Mesenchymal stem cell (in vitro differentiated cells and primary cell): ENCODE measurements around the gene OGFR.

Experiments used
- DNase-seq: peaks from one replicate; pipeline ENCODE4 v3.0.0-alpha.2; 2013
- H2AFZ ChIP-seq: one replicate; pipeline ENCODE4 v1.6.1; 2013; ENCODE audit warnings: low read depth, mild to moderate bottlenecking, control low read depth, inconsistent platforms, low read length, moderate library complexity
- H2AK5ac ChIP-seq: 2 replicates; pipeline ENCODE4 v1.6.1; 2013; ENCODE audit warnings: low read length, moderate library complexity, mild to moderate bottlenecking, inconsistent platforms; ENCODE audit not compliant: severe bottlenecking
- H2BK120ac ChIP-seq: one replicate; pipeline ENCODE4 v1.6.1; 2013; ENCODE audit warnings: low read depth, mild to moderate bottlenecking, inconsistent platforms, low read length, moderate library complexity
- H2BK12ac ChIP-seq, 2 experiments: one replicate each; pipeline ENCODE4 v1.6.1; 2013; ENCODE audit warnings: inconsistent platforms in 2 of 2, low read length in 2 of 2, mild to moderate bottlenecking in 2 of 2, moderate library complexity in 2 of 2, control low read depth in 1 of 2
- H2BK15ac ChIP-seq: one replicate; pipeline ENCODE4 v1.6.1; 2013; ENCODE audit warnings: mild to moderate bottlenecking, low read depth, inconsistent platforms; ENCODE audit not compliant: poor library complexity, severe bottlenecking
- H2BK5ac ChIP-seq: 2 replicates; pipeline ENCODE4 v1.6.1; 2013; ENCODE audit warnings: low read depth, mild to moderate bottlenecking, low read length, control low read depth, inconsistent platforms; ENCODE audit not compliant: poor library complexity, severe bottlenecking
- H3K14ac ChIP-seq, 2 experiments: one replicate each; pipeline ENCODE4 v1.6.1; 2013; ENCODE audit warnings: inconsistent platforms in 2 of 2, low read length in 2 of 2, control low read depth in 1 of 2, mild to moderate bottlenecking in 1 of 2, moderate library complexity in 1 of 2
- H3K18ac ChIP-seq, 2 experiments: one replicate each; pipeline ENCODE4 v1.6.1; 2013; ENCODE audit warnings: inconsistent platforms in 2 of 2, low read length in 2 of 2, control low read depth in 1 of 2, low read depth in 1 of 2, mild to moderate bottlenecking in 1 of 2
- H3K23ac ChIP-seq, 2 experiments: one replicate each; pipeline ENCODE4 v1.6.1; 2013; ENCODE audit warnings: inconsistent platforms in 2 of 2, low read length in 2 of 2, mild to moderate bottlenecking in 2 of 2, moderate library complexity in 2 of 2, control low read depth in 1 of 2
- H3K27ac ChIP-seq: 2 replicates; pipeline ENCODE4 v1.5.1; 2013; ENCODE audit warnings: mild to moderate bottlenecking, moderate library complexity, low read length, control low read depth, inconsistent platforms; ENCODE audit not compliant: poor library complexity, severe bottlenecking
- H3K27me3 ChIP-seq, 2 experiments: 2 replicates each; pipeline versions ENCODE4 v1.6.1 to v1.7.0; 2013; ENCODE audit warnings: low read length in 2 of 2, mild to moderate bottlenecking in 2 of 2, moderate library complexity in 2 of 2, control low read depth in 1 of 2, inconsistent platforms in 1 of 2; ENCODE audit not compliant: control insufficient read depth in 1 of 2, insufficient read depth in 1 of 2
- H3K36me3 ChIP-seq, 2 experiments: 2 replicates each; pipeline versions ENCODE4 v1.6.1 to v1.7.0; 2013; ENCODE audit warnings: low read length in 2 of 2, control low read depth in 1 of 2, inconsistent platforms in 1 of 2, low read depth in 1 of 2, mild to moderate bottlenecking in 1 of 2; ENCODE audit not compliant: insufficient read depth in 2 of 2, control insufficient read depth in 1 of 2
- H3K4ac ChIP-seq, 2 experiments: one replicate each; pipeline ENCODE4 v1.6.1; 2013; ENCODE audit warnings: inconsistent platforms in 2 of 2, low read length in 2 of 2, mild to moderate bottlenecking in 2 of 2, moderate library complexity in 2 of 2, control low read depth in 1 of 2, low read depth in 1 of 2
- H3K4me1 ChIP-seq: 2 replicates; pipeline ENCODE4 v1.6.1; 2013; ENCODE audit warnings: low read depth, low read length, control low read depth; ENCODE audit not compliant: control insufficient read depth, insufficient read depth
- H3K4me2 ChIP-seq: 2 replicates; pipeline ENCODE4 v1.6.1; 2013; ENCODE audit warnings: low read length, mild to moderate bottlenecking, inconsistent platforms; ENCODE audit not compliant: poor library complexity, severe bottlenecking
- H3K4me3 ChIP-seq, 2 experiments: 2 replicates each; pipeline versions ENCODE4 v1.5.1 to v1.7.0; 2013; ENCODE audit warnings: low read length in 2 of 2, mild to moderate bottlenecking in 2 of 2, control low read depth in 1 of 2, low read depth in 1 of 2; ENCODE audit not compliant: insufficient read depth in 1 of 2
- H3K79me1 ChIP-seq: replicated peaks from 2 replicates; pipeline ENCODE4 v1.6.1; 2013; ENCODE audit warnings: mild to moderate bottlenecking, control low read depth, low read length, inconsistent platforms; ENCODE audit not compliant: poor library complexity, severe bottlenecking
- H3K9ac ChIP-seq: 2 replicates; pipeline ENCODE4 v1.7.0; 2013; ENCODE audit warnings: mild to moderate bottlenecking, low read length, moderate library complexity
- H3K9me3 ChIP-seq: 2 replicates; pipeline ENCODE4 v1.7.0; 2013; ENCODE audit warnings: mild to moderate bottlenecking, low read length; ENCODE audit not compliant: control insufficient read depth
- H4K8ac ChIP-seq: one replicate; pipeline ENCODE4 v1.6.1; 2013; ENCODE audit warnings: inconsistent platforms, mild to moderate bottlenecking, low read length, moderate library complexity
- H4K91ac ChIP-seq: one replicate; pipeline ENCODE4 v1.6.1; 2013; ENCODE audit warnings: mild to moderate bottlenecking, low read length, inconsistent platforms
- WGBS: methylation state at CpG from one replicate; pipeline ENCODE4 v1.1.7; 2013; ENCODE audit warnings: mixed read lengths; 5-methylcytosine and 5-hydroxymethylcytosine counted together

OGFR gene

DNA sequence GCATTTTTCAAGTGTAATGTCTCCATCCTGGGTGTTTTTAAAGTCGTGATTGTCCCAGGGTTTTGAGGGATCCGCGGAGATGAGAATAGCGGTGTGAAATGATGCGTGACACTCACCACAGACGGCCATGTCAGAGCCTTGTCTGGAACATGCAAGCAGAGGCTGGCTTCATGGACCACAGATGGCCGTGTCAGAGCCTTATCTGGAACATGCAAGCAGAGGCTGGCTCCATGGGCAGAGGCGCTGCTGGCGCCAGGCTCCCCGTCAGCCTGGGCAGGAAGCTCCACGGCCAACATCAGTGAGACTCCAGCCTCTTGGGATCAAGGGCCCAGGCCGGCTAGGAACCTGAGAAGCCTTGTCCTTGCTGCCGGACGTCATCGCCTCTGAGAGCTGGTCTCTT is 16.0 kb upstream of the OGFR start:
- Histone ChIP-seq H3K4me3 (no peak overlapping the region), H3K14ac (no peak overlapping the region), H3K9me3 (no peaks in the 10 kb centered on the region), H2BK12ac (no peak overlapping the region), H2BK120ac (no peak overlapping the region), H3K18ac (no peak overlapping the region), H2AK5ac (no peak overlapping the region), H3K79me1 (no peaks in the 10 kb centered on the region), H3K23ac (no peak overlapping the region), H3K36me3 (no peaks in the 10 kb centered on the region), H4K8ac (no peak overlapping the region), H3K27me3 (peaks cover 23 to 25% of the 10 kb centered on the region in 2 experiments), H2AFZ (no peak overlapping the region), H2BK5ac (no peak overlapping the region), H4K91ac (no peak overlapping the region), H2BK15ac (no peak overlapping the region), H3K4ac (no peak overlapping the region), H3K4me1 (peaks cover 24% of the 10 kb centered on the region), H3K27ac (no peak overlapping the region), H3K9ac (no peak overlapping the region), H3K4me2 (no peak overlapping the region)
- no peak for DNase-seq
- 89% methylated on average over 15 of the region's 15 CpGs for WGBS

DNA sequence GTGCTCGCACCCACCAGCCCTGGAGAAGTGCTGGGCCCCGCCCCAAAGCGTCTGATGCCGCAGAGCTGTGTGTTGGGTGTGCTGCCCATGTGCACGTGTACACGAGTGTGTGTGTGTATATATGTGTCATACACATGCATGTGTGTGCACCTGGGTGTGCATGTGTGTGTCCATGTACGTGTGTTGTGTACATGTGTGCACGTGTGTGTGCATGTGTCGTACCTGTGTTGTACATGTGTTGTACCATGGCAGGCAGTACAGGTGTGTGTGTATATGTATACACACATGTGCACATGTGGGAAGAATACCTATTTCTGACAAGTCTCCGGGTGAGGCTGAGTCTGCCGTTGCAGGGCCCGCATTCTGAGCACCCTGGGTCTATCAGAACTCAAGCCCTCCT is 14.6 kb upstream of the OGFR start:
- Histone ChIP-seq H3K4ac (no peak overlapping the region), H3K9ac (no peak overlapping the region), H3K4me3 (no peak overlapping the region), H3K79me1 (no peaks in the 10 kb centered on the region), H2AFZ (no peak overlapping the region), H2BK120ac (no peak overlapping the region), H3K27me3 (peaks cover 17 to 25% of the 10 kb centered on the region in 2 experiments), H3K9me3 (no peaks in the 10 kb centered on the region), H3K14ac (peak overlapping the region in 1 of 2 experiments; percentile 72), H3K4me1 (peaks cover 31% of the 10 kb centered on the region), H4K91ac (peak overlapping the region; percentile 71), H3K36me3 (no peaks in the 10 kb centered on the region), H4K8ac (peak overlapping the region; percentile 7), H2BK12ac (no peak overlapping the region), H2BK5ac (no peak overlapping the region), H3K23ac (no peak overlapping the region), H2AK5ac (no peak overlapping the region), H3K4me2 (no peak overlapping the region), H3K27ac (no peak overlapping the region), H3K18ac (no peak overlapping the region), H2BK15ac (no peak overlapping the region)
- WGBS: 93% methylated on average over 10 of the region's 12 CpGs
- no peak for DNase-seq

DNA sequence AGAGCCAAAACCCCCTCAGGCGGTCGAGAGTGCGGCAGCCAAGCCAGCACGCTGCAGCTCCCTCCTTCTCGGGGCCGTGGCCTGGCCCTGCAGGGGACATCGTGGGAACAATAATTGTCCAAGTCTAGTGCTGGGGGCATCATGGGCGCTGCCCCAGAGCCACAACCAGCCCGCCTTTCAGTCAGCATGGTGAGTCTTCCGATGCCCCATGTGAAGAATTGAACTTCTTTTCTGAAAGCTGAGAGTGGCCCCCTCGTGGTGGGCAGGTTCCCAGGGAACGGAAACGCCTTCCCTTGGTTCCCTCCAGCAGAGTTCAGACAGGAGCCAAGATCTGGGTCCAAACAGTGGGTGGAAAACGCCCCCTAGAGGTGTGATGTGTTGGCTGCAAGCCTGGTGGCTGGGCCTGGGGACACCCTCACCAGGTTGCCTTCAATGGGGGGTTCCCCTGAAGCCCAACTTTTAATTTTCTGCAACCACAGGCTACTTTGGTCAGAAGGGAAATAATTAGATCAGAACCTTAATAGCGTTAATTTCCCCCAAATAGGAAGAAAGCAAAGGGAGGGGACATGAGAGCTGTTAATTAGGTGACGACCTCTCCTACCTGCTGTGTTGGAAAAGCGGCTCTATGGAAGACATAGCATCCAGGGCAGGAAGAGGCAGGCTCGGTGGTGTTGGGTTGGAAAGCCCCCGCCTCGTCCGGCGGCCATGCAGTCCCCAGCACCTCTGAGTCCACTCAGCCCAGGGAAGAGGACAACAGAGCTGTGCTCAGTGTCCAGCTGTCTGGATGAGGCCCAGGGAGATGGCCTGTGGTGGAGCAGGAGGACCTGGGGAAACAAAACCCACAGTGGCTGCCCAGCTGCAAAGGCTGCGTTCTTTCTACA is 13.1 kb upstream of the OGFR start:
- Histone ChIP-seq H3K4me1 (peaks cover 36% of the 10 kb centered on the region), H3K14ac (no peak overlapping the region), H3K36me3 (no peaks in the 10 kb centered on the region), H2BK120ac (no peak overlapping the region), H2AFZ (no peak overlapping the region), H2BK12ac (peak overlapping the region in 1 of 2 experiments; percentile 8), H3K9ac (peak overlapping the region; percentile 48), H2BK15ac (no peak overlapping the region), H3K9me3 (no peaks in the 10 kb centered on the region), H3K79me1 (no peaks in the 10 kb centered on the region), H3K27me3 (peaks cover 13 to 22% of the 10 kb centered on the region in 2 experiments), H3K18ac (peak overlapping the region in 1 of 2 experiments; percentile 50), H4K91ac (peak overlapping the region; percentile 74), H3K4me2 (peak overlapping the region; percentile 20), H3K27ac (peak overlapping the region; percentile 1), H3K23ac (no peak overlapping the region), H2BK5ac (no peak overlapping the region), H4K8ac (no peak overlapping the region), H3K4me3 (no peak overlapping the region), H2AK5ac (no peak overlapping the region), H3K4ac (no peak overlapping the region)
- peak; percentile 89 for DNase-seq
- 31% methylated on average over 22 of the region's 23 CpGs for WGBS

DNA sequence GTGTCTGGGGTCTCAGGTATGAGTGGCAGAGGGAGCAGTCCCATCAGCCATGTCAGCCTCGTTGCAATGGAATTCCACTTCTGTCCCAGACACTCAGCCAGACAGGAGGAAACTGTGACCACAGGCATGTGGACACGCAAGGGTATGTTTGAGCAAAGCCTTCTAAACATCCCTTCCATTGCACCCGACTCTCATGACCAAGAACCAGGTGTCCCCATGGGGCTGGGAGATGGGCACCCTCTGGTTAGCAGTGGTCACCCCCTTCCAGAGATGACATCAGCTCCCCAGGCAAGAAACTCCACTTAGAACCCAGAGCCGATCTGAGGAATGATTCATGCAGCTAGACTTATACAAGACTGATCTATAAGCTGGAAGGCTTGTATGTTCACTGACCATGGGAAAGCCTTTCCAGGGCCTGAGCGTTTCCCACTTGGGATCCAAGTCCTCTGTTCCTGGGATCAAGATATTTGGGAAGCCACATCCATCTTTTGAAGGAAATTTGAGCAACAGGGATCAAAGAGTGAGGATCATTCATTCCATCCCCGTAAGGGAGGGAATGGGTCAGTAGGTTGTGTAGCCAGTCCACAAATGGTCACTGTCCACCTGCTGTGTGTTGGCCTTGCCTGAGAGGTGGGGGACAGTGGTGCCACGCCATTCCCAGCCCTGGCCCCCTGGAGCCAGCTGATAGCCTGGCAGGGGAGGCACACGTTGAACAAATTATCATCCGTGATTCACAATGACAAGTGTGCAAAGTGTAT is 12.3 kb upstream of the OGFR start:
- H3K4me1 ChIP-seq: peaks cover 42% of the 10 kb centered on the region

More for the DNA sequence above, 12.3 kb upstream of the OGFR start:
- H3K36me3 ChIP-seq: peaks cover 0 to 3% of the 10 kb centered on the region in 2 experiments
- no peak overlapping the region for H3K4me3 ChIP-seq
- H3K4me2 ChIP-seq: no peak overlapping the region
- H2AK5ac ChIP-seq: peak overlapping the region; percentile 27
- H3K27me3 ChIP-seq: peaks cover 13 to 15% of the 10 kb centered on the region in 2 experiments
- no peak overlapping the region for H2BK120ac ChIP-seq
- peak; percentile 87 for DNase-seq
- no peak overlapping the region for H2AFZ ChIP-seq
- H3K9me3 ChIP-seq: no peaks in the 10 kb centered on the region
- no peak overlapping the region for H3K9ac ChIP-seq
- peak overlapping the region in 1 of 2 experiments; percentile 26 for H3K14ac ChIP-seq
- H4K91ac ChIP-seq: peak overlapping the region; percentile 36
- H2BK12ac ChIP-seq: peak overlapping the region; percentile 20 to 38
- WGBS: 53% methylated on average over 9 of the region's 9 CpGs
- peaks cover 5% of the 10 kb centered on the region for H3K79me1 ChIP-seq
- H3K23ac ChIP-seq: no peak overlapping the region
- H3K18ac ChIP-seq: peak overlapping the region in 1 of 2 experiments; percentile 14
- peak overlapping the region in 1 of 2 experiments; percentile 70 for H3K4ac ChIP-seq
- H3K27ac ChIP-seq: no peak overlapping the region
- H2BK15ac ChIP-seq: no peak overlapping the region
- H2BK5ac ChIP-seq: no peak overlapping the region
- H4K8ac ChIP-seq: no peak overlapping the region
